ENCODE data around the gene FMNL2.

Gene FMNL2

DNA sequence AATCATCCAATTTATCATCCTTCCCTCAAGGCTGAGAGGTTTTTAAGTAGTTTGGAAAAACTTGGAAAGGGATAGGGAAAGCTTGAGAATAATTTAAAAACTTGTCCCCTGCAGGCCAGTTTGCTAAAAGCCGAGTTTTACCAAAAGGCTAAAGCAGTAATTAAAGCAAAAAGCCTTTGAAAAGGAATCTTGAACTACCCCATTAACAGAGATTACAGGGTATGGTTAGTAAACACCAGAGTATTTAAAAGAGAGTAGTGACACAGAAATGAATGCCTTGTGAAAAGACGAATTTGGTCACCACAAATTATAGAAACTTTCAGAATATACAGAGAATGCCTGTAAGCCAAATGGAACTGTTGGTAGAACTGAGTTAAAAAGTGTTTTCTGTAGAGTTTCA lies 85.0 kb downstream of the FMNL2 start:
- no peaks in the 10 kb centered on the region for H3K36me3 ChIP-seq (ENCODE audit: control insufficient read depth in 2 of 2, insufficient read depth in 1 of 2, low read length in 2 of 2)
- no peaks in the 10 kb centered on the region for H3K9me3 ChIP-seq (ENCODE audit: control insufficient read depth, insufficient read depth, low read depth, low read length)
- POLR2A ChIA-PET = no interaction called here
- peaks cover 11% of the 10 kb centered on the region; the same call in 1 of the 2 replicates for H3K4me1 ChIP-seq (ENCODE audit: control insufficient read depth, insufficient read depth, low read length)
- H3K4me3 ChIP-seq (ENCODE audit: low read depth, low read length) = no peak overlapping the region
- CTCF ChIA-PET = interaction anchor here (0.6 to 0.7 kb wide), 2 partner anchors 9 to 11 kb away, joined by 3 to 6 read pairs; no protein-coding TSS in a partner anchor
- H3K27ac ChIP-seq (ENCODE audit: extremely low read depth, low read depth, low read length) = no peak overlapping the region
- TF ChIP-seq ZNF292 (tag by site-specific recombination; IDR thresholded peaks at IDR 0.05; ENCODE audit: borderline replicate concordance, low read depth) (no peak), SP7 (tag by site-specific recombination; IDR thresholded peaks at IDR 0.05) (peak; percentile 96)

DNA sequence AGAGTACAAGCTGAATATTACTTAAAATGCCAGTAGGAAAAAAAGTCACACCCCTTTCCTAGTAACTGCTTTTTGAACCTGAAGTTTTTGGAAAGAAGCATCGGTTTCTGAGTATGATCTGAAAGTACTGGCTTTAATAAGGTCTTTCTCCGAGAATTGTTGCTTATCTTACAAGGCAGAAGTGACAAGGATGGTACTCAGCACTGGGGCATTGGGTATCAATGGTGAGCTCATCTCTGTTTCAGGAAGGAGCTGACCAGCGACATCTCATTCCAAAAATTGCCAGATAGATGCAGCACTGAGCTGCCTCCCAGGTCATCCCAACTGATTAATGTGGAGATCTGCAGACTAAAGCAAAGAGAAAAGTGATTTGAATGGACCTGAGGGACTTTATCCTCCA lies 85.4 kb downstream of the FMNL2 start:
- Histone ChIP-seq H3K4me3 (ENCODE audit: low read depth, low read length) (no peak overlapping the region), H3K36me3 (ENCODE audit: control insufficient read depth in 2 of 2, insufficient read depth in 1 of 2, low read length in 2 of 2) (no peaks in the 10 kb centered on the region), H3K27ac (ENCODE audit: extremely low read depth, low read depth, low read length) (no peak overlapping the region), H3K9me3 (ENCODE audit: control insufficient read depth, insufficient read depth, low read depth, low read length) (no peaks in the 10 kb centered on the region), H3K4me1 (ENCODE audit: control insufficient read depth, insufficient read depth, low read length) (peaks cover 11% of the 10 kb centered on the region; the same call in 1 of the 2 replicates)
- ChIA-PET CTCF (interaction anchor here (0.6 kb wide), 1 partner anchor 10 kb away, joined by 6 read pairs; no protein-coding TSS in a partner anchor), POLR2A (no interaction called here)
- TF ChIP-seq ZNF341 (tag by site-specific recombination; IDR thresholded peaks at IDR 0.05; ENCODE audit: low read depth) (no peak), REST (tag by site-specific recombination; IDR thresholded peaks at IDR 0.05) (peak; percentile 75)

- CTCF ChIA-PET = no interaction called here
Observed at GRCh38 chr2:152420936-152421335, 86.0 kb downstream of the FMNL2 start.

GRCh38 chr2:152421521-152422370 lies 86.8 kb downstream of the FMNL2 start:
- Histone ChIP-seq H3K4me3 (ENCODE audit: low read depth, low read length) (no peak overlapping the region), H3K36me3 (ENCODE audit: control insufficient read depth in 2 of 2, insufficient read depth in 1 of 2, low read length in 2 of 2) (no peaks in the 10 kb centered on the region), H3K9me3 (ENCODE audit: control insufficient read depth, insufficient read depth, low read depth, low read length) (no peaks in the 10 kb centered on the region), H3K4me1 (ENCODE audit: control insufficient read depth, insufficient read depth, low read length) (peaks cover 15% of the 10 kb centered on the region; the same call in 1 of the 2 replicates), H3K27ac (ENCODE audit: extremely low read depth, low read depth, low read length) (no peak overlapping the region)
- CTCF ChIA-PET = interaction anchor here (0.6 to 1.0 kb wide), 3 partner anchors 184 to 232 kb away, joined by 3 to 6 read pairs (median 3); no protein-coding TSS in a partner anchor
- POLR2A ChIA-PET = interaction anchor here (1.0 to 1.4 kb wide), 2 partner anchors 14 to 17 kb away, joined by 3 read pairs; no protein-coding TSS in a partner anchor
- no peak for TF ChIP-seq ZNF335 (tag by site-specific recombination; conservative IDR thresholded peaks at IDR 0.05)
- TF ChIP-seq, protein P1, sequence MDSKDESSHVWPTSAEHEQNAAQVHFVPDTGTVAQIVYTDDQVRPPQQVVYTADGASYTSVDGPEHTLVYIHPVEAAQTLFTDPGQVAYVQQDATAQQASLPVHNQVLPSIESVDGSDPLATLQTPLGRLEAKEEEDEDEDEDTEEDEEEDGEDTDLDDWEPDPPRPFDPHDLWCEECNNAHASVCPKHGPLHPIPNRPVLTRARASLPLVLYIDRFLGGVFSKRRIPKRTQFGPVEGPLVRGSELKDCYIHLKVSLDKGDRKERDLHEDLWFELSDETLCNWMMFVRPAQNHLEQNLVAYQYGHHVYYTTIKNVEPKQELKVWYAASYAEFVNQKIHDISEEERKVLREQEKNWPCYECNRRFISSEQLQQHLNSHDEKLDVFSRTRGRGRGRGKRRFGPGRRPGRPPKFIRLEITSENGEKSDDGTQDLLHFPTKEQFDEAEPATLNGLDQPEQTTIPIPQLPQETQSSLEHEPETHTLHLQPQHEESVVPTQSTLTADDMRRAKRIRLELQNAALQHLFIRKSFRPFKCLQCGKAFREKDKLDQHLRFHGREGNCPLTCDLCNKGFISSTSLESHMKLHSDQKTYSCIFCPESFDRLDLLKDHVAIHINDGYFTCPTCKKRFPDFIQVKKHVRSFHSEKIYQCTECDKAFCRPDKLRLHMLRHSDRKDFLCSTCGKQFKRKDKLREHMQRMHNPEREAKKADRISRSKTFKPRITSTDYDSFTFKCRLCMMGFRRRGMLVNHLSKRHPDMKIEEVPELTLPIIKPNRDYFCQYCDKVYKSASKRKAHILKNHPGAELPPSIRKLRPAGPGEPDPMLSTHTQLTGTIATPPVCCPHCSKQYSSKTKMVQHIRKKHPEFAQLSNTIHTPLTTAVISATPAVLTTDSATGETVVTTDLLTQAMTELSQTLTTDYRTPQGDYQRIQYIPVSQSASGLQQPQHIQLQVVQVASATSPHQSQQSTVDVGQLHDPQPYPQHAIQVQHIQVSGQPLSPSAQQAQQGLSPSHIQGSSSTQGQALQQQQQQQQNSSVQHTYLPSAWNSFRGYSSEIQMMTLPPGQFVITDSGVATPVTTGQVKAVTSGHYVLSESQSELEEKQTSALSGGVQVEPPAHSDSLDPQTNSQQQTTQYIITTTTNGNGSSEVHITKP (tag by site-specific recombination; IDR thresholded peaks at IDR 0.05) = peak; percentile 27; the same call in 1 of the 2 replicates

More at GRCh38 chr2:152420936-152421335, 86.0 kb downstream of the FMNL2 start:
- H3K9me3 ChIP-seq (ENCODE audit: control insufficient read depth, insufficient read depth, low read depth, low read length) = no peaks in the 10 kb centered on the region
- POLR2A ChIA-PET = interaction anchor here (1.0 kb wide), 1 partner anchor 16 kb away, joined by 3 read pairs; no protein-coding TSS in a partner anchor
- H3K27ac ChIP-seq (ENCODE audit: extremely low read depth, low read depth, low read length) = no peak overlapping the region
- H3K4me3 ChIP-seq (ENCODE audit: low read depth, low read length) = no peak overlapping the region
- H3K36me3 ChIP-seq (ENCODE audit: control insufficient read depth in 2 of 2, insufficient read depth in 1 of 2, low read length in 2 of 2) = no peaks in the 10 kb centered on the region
- no peak for TF ChIP-seq ZNF529 (tag by site-specific recombination; IDR thresholded peaks at IDR 0.05; ENCODE audit: insufficient replicate concordance)
- no peak for TF ChIP-seq PRDM4 (tag by site-specific recombination; IDR thresholded peaks at IDR 0.05)
- TF ChIP-seq ZNF548 (tag by site-specific recombination; IDR thresholded peaks at IDR 0.05) = no peak
- peaks cover 10% of the 10 kb centered on the region; the same call in 1 of the 2 replicates for H3K4me1 ChIP-seq (ENCODE audit: control insufficient read depth, insufficient read depth, low read length)

Measured in HEK293 (cell line).